Activated CD4-positive, CD25-positive, alpha-beta regulatory T cell treated with anti-CD3 and anti-CD28 coated beads, Interleukin-2, amount 50 U/mL, for 24 hours (primary cell): ENCODE data around the gene AFF3.

Source experiments
- ATAC-seq, 2 donors: fragments of 150-1000 bp; cut with Tn5 transposase; one replicate each; pipeline ENCODE4 v1.10.0; 2021; ENCODE audit warnings: mild to moderate bottlenecking in 1 of 2, moderate library complexity in 1 of 2

AFF3 gene

GRCh38 chr2:100039291-100039980, 103.0 kb downstream of the AFF3 start:
- ATAC-seq, result no peak

GRCh38 chr2:100038011-100038410, 104.4 kb downstream of the AFF3 start:
- no peak for ATAC-seq

GRCh38 chr2:100036793-100037192, 105.6 kb downstream of the AFF3 start:
- ATAC-seq, result no peak

GRCh38 chr2:100036026-100036425, 106.4 kb downstream of the AFF3 start:
- no peak for ATAC-seq

GRCh38 chr2:100034431-100034830, 108.0 kb downstream of the AFF3 start:
- no peak for ATAC-seq

- no peak for ATAC-seq
Observed at GRCh38 chr2:100033976-100034375, 108.4 kb downstream of the AFF3 start.

GRCh38 chr2:100031604-100032003, 110.8 kb downstream of the AFF3 start:
- no peak for ATAC-seq

- ATAC-seq, result no peak
Observed at GRCh38 chr2:100029460-100029859, 112.9 kb downstream of the AFF3 start.

- no peak for ATAC-seq
Observed at GRCh38 chr2:100021791-100022340, 120.5 kb downstream of the AFF3 start.

GRCh38 chr2:100019499-100019898, 122.9 kb downstream of the AFF3 start:
- ATAC-seq, result no peak

GRCh38 chr2:100018341-100019193, 123.8 kb downstream of the AFF3 start:
- ATAC-seq, result no peak

GRCh38 chr2:100017633-100018032, 124.8 kb downstream of the AFF3 start:
- no peak for ATAC-seq

GRCh38 chr2:100016756-100017155, 125.6 kb downstream of the AFF3 start:
- no peak for ATAC-seq

GRCh38 chr2:100015849-100016248, 126.5 kb downstream of the AFF3 start:
- no peak for ATAC-seq

- ATAC-seq, result no peak
Observed at GRCh38 chr2:100013892-100014677, 128.3 kb downstream of the AFF3 start.

- ATAC-seq, result no peak
Observed at GRCh38 chr2:100012561-100012960, 129.8 kb downstream of the AFF3 start.

- no peak for ATAC-seq
Observed at GRCh38 chr2:100011272-100011731, 131.1 kb downstream of the AFF3 start.

- ATAC-seq, result no peak
Observed at GRCh38 chr2:100010606-100011005, 131.8 kb downstream of the AFF3 start.

GRCh38 chr2:100009743-100010142, 132.6 kb downstream of the AFF3 start:
- no peak for ATAC-seq

GRCh38 chr2:100008956-100009355, 133.4 kb downstream of the AFF3 start:
- no peak for ATAC-seq

- ATAC-seq, result no peak
Observed at GRCh38 chr2:100006516-100006915, 135.9 kb downstream of the AFF3 start.

- no peak for ATAC-seq
Observed at GRCh38 chr2:100004959-100005387, 137.4 kb downstream of the AFF3 start.

- no peak for ATAC-seq
Observed at GRCh38 chr2:100004348-100004884, 138.0 kb downstream of the AFF3 start.
